NCI-H774 (cell line): ENCODE data around the gene RPTOR.
"Not testable (repeated sequence)": the region's sequence is repeated elsewhere in the genome, so short reads cannot be mapped to it uniquely, and the experiment has no call there.

ENCODE experiments used
- DNase-seq: peaks from one replicate; lab custom pipeline; 2025; lab: John Stamatoyannopoulos, UW

The RPTOR gene

DNA sequence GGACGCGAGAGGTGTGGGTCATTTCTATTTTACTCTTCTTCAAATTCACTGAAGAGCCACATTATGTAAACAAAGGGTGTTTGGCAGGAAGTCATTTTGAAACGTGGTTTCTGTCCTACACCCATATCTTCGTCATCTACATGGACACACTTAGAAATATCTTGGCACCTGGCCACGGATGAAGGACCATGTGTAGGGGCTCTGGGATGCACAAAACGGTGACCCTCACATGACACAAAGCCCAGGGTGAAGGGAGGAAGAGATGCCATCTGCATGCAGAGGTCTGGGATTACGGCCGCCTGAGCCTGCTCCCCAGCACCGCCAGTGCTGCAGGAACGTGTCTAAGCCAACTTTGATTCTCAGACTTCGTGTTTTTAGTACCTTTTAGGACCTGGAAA lies 316.8 kb downstream of the RPTOR start:
- DNase-seq = no peak

DNA sequence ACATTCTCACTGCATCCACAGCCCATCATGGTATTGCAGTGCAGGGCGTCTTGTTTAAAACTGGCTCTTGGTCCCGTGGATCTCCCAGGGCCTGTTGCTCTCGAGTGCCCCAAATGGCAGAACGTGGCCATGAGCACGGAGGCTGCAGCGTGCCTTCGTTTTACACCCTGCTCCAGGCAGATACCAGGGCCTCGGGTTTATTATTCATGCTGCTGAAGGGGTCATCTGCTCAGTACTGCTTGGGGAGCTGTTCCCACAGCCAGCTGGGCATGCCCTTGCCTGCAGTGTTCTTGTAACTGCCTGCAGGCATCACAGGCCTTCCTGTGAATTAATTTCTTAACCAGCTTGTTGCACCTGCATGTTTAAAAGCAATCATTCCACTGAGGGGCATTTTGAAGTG lies 317.3 kb downstream of the RPTOR start:
- no peak for DNase-seq

DNA sequence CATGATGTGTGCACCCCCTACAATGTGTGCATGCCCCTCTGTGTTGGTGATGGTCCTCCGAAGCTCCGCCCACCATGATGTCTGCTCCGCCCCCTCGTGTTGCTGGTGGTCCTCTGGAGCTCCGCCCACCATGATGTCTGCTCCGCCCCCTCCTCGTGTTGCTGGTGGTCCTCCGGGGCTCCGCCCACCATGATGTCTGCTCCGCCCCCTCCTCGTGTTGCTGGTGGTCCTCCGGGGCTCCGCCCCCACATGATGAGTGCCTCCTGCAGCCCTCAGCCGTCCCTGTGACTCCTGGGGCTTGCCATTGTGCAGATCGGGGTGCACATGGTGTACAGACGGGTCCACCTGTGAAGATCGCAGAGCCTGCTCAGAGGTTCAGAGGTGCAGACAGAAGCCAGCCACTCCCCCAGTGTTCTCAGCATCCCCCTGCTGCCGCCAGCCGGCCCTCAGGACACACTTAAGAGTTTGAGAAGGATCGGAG lies 317.9 kb downstream of the RPTOR start:
- no peak for DNase-seq

DNA sequence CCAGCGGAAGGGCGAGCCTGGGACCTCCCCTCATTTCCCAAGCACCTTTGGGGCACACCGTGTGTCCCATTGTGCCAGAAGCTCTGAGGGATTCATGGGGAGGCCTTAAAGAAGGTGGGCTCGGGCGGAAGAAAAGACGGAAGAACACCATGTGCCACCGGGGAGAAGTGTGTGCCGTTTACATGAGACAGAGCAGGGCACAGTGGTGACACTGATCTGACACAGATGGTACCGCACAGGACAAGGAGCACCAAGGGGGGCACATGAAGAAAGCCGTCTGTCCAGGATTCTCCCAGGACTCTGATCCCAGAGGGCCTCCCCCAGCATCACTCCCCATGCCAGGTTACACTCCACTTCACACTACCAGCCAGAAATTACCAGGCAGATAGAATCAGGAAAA lies 318.3 kb downstream of the RPTOR start:
- DNase-seq = no peak

DNA sequence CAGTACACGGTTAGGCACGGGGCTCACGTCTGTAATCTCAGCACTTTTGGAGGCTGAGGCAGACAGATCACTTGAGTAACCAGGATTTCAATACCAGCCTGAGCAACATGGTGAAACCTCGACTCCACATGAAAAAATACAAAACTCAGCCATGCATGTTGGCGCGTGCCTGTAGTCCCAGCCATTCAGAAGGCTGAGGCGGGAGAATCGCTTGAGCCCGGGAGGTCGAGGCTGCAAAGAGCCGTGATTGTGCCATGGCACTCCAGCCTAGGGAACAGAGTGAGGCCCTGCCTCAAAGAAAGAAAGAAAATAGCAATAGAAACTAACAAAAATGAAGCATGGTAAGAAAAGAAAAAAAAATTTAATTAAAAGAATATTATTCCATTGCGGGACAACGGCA lies 319.0 kb downstream of the RPTOR start:
- no peak for DNase-seq

DNA sequence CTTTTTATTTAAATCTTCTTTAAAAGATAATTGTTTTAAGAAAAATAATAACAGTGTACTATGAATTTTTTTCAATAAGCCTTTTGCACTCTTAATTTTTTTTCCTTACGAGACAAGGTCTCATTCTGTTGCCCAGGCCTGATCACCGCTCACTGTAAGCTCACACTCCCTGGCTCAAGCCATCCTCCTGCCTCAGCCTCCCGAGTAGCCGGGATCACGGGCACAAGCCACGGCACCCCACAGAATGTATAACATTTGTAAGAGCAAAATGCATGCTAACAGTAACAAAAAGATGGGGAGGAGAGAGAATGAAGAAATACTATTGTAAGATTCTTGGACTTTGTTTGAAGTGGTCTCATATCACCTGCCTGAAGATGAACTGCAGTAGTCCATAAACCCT lies 320.1 kb downstream of the RPTOR start:
- DNase-seq = no peak

DNA sequence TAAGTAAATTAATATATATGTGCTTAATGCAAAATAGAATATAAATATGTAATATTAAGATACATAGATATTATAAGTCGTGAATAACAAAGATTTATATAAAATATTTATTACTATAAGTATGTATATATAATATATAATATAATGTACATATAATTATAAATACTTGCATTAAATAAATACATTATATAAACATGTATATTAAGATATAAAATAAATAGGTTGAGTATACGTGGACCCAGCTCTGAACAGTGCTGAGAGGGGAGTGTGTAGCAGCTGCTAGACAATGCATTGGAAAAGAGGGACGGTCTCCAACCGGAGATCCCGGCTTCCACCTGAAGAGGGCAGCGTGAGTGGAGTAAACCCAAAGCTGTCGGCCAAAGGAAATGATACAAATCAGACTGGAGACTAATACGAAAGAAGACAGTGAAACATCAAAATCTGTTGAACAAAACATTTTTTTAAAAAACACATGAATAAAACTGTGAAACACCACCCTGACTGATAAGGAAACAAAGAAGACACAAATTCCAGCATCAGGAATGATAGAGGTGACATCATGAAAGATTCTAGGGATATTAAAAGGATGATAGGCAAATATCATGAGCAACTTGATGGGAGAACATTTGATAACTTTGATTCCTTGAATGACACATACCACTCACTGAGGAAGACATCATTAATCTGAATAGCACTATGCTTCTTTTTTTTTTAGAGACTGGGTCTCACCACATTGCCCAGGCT lies 321.6 kb downstream of the RPTOR start:
- peak; percentile 58 for DNase-seq

DNA sequence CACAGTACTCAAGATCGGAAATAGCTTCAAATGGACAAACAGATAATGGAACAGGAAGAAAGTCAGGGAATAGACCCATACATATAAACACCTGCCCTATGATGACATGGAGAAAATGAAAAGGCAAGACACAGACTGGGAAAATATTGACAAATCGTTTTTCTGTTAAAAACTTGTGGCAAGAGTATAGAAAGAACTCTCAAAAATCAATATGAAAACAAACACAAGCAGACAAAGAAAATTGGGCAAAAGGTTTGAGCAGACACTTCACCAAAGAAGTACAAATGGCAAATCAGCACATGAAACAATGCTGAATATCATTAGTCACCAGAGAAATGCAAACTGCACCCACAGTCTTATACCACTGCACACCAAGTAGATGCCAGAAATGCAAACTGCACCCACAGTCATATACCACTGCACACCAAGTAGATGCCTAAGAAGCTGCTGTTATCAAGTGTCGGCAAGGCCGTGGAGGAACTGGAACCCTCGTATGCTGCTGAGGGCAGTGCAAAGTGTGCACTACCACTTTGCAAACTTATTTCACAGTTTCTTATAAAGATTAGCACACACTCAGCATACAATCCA lies 323.5 kb downstream of the RPTOR start:
- DNase-seq = no peak

DNA sequence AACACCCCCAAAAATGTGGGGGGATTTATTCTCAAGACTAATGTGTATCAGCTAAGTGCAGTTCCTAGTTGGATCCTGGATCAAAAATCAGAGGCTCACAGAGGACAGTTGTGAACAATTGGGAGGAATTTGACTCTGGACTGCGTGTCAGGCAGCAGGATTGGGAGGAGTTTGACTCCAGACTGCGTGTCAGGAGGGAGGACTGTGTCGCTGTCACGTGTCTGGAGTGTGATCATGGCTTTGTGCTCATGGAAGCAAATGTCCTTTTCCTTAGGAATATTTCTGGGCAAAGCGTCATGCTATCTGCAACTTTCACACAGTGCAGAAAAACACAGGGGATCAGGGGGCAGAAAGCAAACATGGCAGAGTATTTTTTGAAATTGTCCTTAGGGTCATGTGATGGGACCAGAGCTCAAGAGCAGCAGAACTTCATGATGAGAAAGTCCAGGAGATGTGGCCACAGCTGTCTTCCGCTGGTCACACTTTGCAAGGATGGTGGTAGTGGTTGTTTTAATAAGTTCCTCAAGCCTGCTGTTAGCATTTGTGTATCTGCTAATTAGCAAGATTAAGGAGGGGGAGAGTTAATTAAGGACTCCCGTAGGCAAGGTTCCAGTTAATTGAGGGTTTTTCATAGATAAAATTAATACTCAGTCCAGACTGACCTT lies 325.0 kb downstream of the RPTOR start:
- DNase-seq = no peak

DNA sequence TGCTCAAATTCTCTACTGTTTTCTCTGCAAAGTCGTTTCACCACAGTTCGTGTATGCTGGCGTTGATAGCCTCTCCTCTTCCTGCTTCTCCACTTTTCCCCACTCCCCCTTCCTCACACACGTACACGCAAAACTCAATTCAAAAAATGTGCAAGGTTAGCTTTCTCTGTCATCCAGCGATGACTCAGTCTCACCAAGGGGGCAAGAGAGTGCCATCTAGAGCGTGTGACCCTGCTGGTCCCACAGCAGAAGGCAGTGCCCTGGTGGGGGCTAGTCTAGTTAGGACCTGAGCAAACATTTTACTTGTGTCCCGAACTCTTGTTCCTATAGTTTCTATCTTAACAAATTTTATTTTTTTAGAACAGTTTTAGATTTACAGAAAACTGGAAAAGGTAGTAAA lies 325.8 kb downstream of the RPTOR start:
- no peak for DNase-seq

DNA sequence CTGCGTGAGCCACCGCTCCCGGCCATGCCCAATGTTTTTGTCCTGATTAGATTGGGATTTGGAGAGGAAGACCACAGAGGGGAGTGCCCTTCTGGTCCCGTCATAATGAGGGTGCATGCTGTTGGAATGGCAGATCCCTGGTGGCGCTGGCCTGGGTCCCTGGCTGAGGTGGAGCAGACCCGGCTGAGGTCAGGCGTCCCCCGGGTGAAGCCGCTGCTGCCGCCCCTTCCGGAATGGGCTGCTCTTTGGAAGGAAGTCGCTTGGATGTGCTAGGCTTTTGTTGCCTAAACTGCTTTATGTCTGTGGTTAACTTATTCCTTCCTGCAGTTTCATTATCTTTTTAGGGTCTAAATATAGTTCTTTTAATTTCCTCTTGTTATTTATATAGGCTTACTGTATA lies 326.7 kb downstream of the RPTOR start:
- DNase-seq = no peak

DNA sequence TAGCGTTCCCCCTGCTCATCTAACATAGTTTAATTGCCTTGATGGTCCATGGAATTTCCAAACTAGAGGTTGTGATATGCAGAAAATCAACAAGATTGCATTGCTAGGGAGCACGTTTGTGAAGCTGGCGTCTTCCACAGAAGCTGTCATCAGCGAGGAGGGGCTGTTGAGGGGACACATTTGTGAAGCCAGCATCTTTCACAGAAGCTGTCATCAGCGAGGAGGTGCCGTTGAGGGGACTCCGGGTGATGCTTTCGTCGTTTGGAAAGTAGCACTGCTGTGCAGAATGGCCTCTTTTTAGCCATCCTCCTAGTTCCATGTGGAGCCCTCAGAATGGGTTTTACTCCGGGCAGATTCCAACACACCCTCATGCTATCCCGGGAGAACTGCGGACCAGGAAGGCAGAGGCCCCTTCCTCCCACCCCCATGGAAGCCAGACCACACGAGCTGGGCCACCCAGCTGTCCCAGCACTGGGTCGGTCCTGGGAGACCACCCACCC lies 327.4 kb downstream of the RPTOR start:
- DNase-seq = no peak

DNA sequence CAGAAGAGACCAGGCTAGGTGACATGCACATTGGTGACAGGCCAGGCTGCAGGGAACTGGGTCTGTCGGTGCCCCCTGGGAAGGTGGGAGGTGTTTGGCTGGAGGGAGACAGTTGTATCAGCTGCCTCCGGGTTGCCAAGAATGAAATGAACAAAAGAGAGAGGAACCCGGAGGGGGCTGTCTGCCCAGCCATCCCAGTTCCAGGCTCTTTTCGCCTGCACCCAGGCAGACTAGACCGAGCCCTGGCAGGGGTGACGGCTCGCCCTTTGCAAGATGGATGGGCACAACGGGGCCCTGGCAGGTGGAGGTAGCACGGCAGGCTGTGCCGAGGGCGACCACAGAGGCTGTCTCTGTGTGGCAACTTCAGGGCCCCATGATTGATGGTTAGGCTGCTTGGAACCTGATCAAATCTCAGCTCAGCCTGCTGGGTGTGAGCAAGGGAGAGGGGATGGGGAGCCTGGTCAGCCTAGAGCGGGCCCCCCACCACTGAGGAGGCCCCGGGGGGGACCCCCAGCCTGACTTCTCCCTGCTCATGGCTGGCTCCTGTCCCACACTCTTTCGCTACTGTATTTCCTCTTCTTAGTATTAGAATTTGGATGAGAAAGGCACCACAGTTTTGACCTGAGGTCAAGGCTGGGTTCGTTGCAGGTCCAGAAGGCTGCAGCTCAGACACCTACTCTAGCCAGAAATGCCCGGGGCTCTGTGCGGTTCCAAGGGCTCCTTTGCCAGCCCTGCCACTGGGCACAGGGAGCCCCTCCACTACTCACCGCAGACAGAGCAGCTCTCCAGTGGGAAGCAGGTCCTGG lies 328.1 kb downstream of the RPTOR start:
- DNase-seq = no peak

DNA sequence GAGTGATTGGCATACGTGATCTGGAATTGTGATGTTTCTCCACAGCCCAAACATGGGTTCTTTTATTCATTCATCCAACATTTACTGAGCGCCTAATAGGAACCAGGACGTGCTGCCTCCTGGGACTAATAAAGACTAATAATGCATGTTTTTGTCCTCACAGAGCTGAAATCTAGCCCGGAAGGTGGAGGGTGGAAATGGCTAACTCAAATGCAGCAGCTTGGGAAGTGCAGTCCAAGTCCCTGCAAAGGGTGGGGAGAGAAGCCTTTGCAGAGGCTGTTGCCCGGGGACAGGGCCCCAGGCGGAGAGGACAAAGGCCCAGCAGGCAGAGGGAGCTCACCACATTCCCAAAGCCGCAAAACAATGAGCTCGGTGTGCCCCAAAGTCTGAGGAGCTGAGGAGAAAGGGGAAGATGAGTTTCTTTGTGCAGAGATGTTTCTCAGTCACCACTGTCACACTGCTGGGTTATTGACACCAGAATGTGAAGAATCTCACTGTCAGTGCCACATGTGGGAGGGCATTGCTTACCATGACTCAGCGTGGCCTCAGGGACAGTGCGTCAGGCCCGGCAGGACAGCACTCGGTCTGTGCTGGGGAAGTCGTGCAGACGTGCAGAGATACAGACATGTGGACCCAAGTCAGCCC lies 328.8 kb downstream of the RPTOR start:
- no peak for DNase-seq

DNA sequence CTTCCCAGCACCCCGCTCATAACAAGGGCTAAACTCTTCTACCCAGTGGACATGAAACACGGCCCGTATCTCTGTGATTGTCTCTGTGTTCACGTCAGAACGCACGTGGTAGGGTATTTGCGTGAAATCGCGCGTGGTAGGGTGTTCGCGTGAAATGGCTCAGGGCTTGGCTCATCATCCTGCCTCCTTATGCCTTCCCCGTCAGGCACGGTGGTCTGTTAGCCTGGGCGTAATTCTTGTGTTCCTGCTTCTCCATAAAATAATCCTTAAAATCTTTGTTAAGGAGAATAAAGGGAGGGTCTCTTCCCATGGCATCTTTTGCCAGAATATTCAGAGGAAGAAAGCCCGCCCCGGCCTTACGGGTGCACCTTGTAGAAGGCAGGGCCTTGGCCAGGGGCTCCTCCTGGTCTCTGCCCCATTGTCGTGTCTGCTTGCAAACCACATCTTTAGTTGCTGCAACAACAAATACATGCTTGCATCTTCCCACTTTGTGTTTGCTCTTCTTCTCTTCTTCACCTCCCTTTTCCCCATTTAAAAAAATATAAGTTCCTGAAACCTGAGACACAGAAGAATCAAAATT lies 330.3 kb downstream of the RPTOR start:
- no peak for DNase-seq

DNA sequence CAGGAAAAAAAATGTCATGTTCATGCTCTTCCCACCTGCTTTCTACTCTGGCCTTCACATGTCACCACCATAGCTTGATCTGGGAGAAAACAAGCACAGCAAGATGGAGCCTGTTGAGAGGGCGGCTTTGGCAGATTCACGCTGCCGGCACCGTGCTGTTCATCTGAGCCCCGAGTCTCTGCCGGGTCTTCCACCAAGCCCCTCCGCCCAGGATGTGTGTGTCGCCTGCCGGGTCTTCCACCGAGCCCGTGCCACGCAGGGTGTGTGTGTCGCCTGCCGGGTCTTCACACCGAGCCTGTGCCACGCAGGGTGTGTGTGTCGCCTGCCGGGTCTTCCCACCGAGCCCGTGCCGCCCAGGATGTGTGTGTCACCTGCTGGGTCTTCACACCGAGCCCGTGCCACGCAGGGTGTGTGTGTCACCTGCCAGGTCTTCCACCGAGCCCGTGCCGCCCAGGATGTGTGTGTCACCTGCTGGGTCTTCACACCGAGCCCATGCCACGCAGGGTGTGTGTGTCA lies 330.9 kb downstream of the RPTOR start:
- DNase-seq = not testable (repeated sequence)

DNA sequence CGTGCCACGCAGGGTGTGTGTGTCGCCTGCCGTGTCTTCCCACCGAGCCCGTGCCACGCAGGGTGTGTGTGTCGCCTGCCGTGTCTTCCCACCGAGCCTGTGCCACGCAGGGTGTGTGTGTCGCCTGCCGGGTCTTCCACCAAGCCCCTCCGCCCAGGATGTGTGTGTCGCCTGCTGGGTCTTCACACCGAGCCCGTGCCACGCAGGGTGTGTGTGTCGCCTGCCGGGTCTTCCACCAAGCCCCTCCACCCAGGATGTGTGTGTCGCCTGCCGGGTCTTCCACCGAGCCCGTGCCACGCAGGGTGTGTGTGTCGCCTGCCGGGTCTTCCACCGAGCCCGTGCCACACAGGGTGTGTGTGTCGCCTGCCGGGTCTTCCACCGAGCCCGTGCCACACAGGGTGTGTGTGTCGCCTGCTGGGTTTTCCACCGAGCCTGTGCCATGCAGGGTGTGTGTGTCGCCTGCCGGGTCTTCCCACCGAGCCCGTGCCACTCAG lies 331.9 kb downstream of the RPTOR start:
- DNase-seq = not testable (repeated sequence)

DNA sequence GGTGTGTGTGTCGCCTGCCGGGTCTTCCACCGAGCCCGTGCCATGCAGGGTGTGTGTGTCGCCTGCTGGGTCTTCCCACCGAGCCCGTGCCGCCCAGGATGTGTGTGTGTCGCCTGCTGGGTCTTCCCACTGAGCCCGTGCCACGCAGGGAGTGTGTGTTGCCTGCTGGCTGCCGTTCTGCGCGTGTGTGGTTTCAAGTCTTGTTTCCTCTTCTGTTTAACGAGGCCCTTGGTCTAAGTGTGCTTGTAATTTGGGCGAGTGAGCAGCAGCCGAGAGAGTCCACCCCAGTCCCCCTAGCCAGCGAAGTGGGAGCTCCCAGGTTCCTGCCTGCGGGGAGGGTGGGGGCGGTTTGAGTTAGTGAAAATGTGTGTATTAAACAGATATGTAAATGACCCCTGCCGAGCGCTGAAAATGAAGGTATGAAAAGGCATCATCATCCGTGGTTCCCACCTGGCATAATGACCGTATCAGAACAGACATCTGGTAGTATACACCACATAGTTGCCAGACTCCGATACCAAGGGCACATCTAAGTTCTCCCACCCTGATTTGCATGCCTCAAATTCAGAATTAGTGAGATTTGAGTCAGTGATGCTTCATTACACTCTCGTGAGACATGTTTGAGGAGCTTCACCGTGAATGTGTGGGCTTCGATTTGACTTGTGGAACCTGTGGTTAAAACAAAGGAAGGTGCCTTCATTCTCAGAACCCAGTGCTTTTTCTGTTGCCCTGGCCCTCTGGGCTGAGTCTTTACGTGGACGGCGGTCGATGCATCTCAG lies 332.5 kb downstream of the RPTOR start:
- no peak for DNase-seq

DNA sequence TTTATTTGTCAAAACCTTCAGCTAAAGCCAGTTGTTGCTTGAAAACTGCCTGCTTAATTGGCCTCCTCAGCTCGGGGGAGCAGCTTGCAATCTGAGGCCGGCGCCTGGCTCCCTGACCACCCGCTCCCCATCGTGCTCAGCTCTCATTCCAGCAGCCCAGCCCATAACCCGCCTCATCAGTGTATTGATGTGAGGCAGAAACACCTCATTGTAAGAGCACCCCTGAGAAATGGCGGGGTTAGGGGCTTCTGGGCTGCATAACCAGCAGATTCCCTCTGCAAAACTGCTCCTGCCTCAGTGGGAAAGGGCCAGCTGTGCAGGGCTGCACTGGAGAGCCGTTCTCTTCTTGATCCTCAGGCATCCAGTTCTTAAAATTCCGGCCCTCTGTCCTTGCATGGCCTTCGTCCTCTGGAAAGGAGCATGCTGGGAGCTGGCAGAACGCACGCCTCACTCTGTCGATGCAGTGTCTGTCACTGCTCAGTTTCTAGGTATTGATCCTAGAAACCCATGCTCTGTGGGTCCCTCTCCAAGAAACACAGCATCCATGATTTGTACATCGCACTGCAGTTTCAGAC lies 333.2 kb downstream of the RPTOR start:
- no peak for DNase-seq
